ENCODE results near the gene ABCC9. TPM values are rescaled to one million over a fixed set of nuclear protein-coding genes. Genes with fewer than 3 reads are reported as not detected.
"Not testable (repeated sequence)": the region's sequence is repeated elsewhere in the genome, so short reads cannot be mapped to it uniquely, and the experiment has no call there.

ABCC9 gene
- total RNA-seq, 4 donors from 2014 or later, result 76.1 to 140 (median 118) TPM

DNA sequence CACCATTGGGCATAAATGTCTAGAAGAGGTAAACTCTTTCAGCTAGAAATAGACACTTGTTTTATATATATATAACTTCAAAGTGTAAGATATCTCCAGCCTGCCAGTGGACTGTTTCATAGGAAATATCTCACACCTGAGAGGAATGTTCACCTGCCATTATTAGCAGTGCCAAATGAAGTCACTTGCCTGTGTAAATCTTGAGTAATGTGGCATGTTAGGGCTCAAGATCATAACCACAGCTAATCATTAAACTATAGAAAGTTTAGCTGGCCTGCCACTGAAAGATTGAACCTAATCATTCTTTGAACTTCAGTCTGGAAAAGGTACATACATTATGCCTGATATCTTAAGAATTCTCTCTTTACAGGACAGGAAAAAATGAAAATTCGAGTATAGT lies 141.2 kb downstream of the ABCC9 start:
- DNase-seq, result no peak
- no peak for TF ChIP-seq POLR2A (IDR thresholded peaks at IDR 0.05)
- TF ChIP-seq, protein P1, sequence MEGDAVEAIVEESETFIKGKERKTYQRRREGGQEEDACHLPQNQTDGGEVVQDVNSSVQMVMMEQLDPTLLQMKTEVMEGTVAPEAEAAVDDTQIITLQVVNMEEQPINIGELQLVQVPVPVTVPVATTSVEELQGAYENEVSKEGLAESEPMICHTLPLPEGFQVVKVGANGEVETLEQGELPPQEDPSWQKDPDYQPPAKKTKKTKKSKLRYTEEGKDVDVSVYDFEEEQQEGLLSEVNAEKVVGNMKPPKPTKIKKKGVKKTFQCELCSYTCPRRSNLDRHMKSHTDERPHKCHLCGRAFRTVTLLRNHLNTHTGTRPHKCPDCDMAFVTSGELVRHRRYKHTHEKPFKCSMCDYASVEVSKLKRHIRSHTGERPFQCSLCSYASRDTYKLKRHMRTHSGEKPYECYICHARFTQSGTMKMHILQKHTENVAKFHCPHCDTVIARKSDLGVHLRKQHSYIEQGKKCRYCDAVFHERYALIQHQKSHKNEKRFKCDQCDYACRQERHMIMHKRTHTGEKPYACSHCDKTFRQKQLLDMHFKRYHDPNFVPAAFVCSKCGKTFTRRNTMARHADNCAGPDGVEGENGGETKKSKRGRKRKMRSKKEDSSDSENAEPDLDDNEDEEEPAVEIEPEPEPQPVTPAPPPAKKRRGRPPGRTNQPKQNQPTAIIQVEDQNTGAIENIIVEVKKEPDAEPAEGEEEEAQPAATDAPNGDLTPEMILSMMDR (IDR thresholded peaks at IDR 0.05 in 4 of 5, conservative IDR thresholded peaks at IDR 0.05 in 1 of 5), result no peak
- Histone ChIP-seq H3K9me3 (no peaks in the 10 kb centered on the region), H3K27ac (peak overlapping the region in 2 of 4 donors; percentile 16 to 19), H3K36me3 (peaks cover 4 to 24% of the 10 kb centered on the region in 2 donors), H3K27me3 (no peaks in the 10 kb centered on the region), H3K4me1 (no peaks in the 10 kb centered on the region), H3K4me3 (no peak overlapping the region)
- no peak for ATAC-seq
- in situ Hi-C loops (cut with MboI; ENCODE audit: low sequenced_read_pairs in 4 of 4) (no loop called here), intact Hi-C loops (cut with DNase I; ENCODE audit: low total_unique reads) (no loop called here)

DNA sequence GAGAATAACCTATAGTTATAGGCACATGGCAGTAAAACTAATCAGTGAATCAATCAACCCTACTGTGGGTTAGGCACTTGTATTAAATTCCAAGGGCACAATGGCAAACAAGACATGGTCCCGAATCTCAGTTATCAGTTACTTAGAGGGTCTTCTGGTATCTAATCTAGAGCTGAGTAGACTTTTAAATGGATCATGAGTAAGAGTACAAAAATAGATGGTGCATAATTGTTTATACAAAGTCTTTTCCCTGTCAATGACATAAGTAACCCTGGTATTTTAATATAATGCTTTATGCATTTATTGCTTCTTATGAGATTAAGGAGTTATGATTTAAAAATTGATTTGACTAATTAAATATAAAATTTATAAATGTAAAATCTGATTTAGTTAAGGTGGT lies 143.7 kb downstream of the ABCC9 start:
- TF ChIP-seq, protein P1 (IDR thresholded peaks at IDR 0.05 in 4 of 5, conservative IDR thresholded peaks at IDR 0.05 in 1 of 5), result no peak
- TF ChIP-seq POLR2A (IDR thresholded peaks at IDR 0.05), result no peak
- no peaks in the 10 kb centered on the region for H3K4me1 ChIP-seq
- peak overlapping the region in 2 of 4 donors; percentile 36 to 42 for H3K27ac ChIP-seq
- H3K36me3 ChIP-seq, result peaks cover 4 to 9% of the 10 kb centered on the region in 2 donors
- peak in 1 of 2 donors; percentile 78 for ATAC-seq
- in situ Hi-C loops (cut with MboI; ENCODE audit: low sequenced_read_pairs in 4 of 4) (no loop called here), intact Hi-C loops (cut with DNase I; ENCODE audit: low total_unique reads) (no loop called here)
- no peaks in the 10 kb centered on the region for H3K9me3 ChIP-seq
- DNase-seq, result no peak
- H3K27me3 ChIP-seq, result no peaks in the 10 kb centered on the region
- no peak overlapping the region for H3K4me3 ChIP-seq

DNA sequence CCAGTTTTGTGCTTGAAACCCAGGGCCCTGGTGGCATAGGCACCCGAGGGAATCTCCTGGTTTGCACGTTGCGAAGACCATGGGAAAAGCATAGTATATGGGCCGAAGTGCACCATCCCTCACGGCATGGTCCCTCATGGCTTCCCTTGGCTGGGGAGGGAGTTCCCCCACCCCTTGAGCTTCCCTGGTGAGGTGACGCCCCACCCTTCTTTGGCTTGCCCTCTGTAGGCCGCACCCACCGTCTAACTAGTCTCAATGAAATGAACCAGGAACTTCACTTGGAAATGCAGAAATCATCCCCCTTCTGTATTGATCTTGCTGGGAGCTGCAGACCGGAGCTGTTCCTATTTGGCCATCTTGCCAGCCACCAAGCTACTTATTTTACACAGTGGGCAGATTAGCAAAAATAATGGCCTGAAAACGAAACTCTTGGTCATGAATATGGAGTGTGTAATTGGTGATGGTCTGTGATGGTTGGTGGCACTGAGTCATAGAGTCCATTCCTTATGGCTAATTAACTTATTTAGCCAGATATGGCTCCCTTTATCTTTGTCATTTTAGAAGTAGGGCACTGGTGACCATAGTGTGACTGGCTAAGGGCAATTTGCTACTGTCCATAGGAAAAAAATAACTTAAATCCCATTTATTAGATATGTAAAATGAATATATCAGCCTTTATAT lies 145.4 kb downstream of the ABCC9 start:
- no peak overlapping the region for H3K27ac ChIP-seq
- ATAC-seq, result peak in 1 of 2 donors; percentile 21
- H3K4me1 ChIP-seq, result no peaks in the 10 kb centered on the region
- TF ChIP-seq POLR2A (IDR thresholded peaks at IDR 0.05), result no peak
- TF ChIP-seq, protein P1 (IDR thresholded peaks at IDR 0.05 in 4 of 5, conservative IDR thresholded peaks at IDR 0.05 in 1 of 5), result no peak
- intact Hi-C loops (cut with DNase I; ENCODE audit: low total_unique reads), result no loop called here
- H3K4me3 ChIP-seq, result no peak overlapping the region
- in situ Hi-C loops (cut with MboI; ENCODE audit: low sequenced_read_pairs in 4 of 4), result no loop called here
- no peaks in the 10 kb centered on the region for H3K27me3 ChIP-seq
- peaks cover 3% of the 10 kb centered on the region in 2 donors for H3K36me3 ChIP-seq
- H3K9me3 ChIP-seq, result no peaks in the 10 kb centered on the region
- DNase-seq, result no peak

DNA sequence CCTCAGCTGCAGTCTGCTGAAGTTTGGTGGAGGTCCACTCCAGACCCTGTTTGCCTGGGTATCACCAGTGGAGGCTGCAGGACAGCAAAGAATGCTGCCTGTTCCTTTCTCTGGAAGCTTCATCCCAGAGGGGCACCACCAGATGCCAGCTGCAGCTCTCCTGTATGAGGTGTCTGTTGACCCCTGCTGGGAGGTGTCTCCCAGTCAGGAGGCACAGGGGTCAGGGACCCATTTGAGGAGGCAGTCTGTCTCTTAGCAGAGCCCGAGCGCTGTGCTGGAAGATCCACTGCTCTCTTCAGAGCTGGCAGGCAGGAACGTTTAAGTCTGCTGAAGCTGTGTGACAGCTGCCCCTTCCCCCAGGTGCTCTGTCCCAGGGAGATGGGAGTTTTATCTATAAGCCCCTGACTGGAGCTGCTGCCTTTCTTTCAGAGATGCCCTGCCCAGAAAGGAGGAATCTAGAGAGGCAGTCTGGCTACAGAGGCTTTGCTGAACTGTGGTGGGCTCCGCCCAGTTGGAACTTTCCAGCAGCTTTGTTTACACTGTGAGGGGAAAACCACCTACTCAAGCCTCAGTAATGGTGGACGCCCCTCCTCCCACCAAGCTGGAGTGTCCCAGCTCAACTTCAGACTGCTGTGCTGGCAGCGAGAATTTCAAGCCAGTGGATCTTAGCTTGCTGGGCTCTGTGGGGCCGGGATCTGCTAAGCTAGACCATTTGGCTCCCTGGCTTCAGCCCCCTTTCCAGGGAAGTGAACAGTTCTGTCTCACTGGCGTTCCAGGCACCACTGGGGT lies 146.2 kb downstream of the ABCC9 start:
- H3K36me3 ChIP-seq; H3K9me3 ChIP-seq; H3K4me3 ChIP-seq; DNase-seq; ATAC-seq; in situ Hi-C loops (cut with MboI; ENCODE audit: low sequenced_read_pairs in 4 of 4); H3K4me1 ChIP-seq; H3K27me3 ChIP-seq; intact Hi-C loops (cut with DNase I; ENCODE audit: low total_unique reads); H3K27ac ChIP-seq: not testable (repeated sequence)

DNA sequence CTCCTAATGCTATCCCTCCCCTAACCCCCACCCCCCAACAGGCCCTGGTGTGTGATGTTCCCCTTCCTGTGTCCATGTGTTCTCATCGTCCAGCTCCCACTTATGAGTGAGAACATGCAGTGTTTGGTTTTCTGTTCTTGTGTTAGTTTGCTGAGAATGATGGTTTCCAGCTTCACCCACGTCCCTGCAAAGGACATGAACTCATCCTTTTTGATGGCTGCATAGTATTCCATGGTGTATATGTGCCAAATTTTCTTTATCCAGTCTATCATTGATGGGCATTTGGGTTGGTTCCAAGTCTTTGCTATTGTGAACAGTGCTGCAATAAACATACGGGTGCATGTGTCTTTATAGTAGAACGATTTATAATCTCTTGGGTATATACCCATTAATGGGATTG lies 151.5 kb downstream of the ABCC9 start:
- ATAC-seq; H3K4me1 ChIP-seq; H3K27ac ChIP-seq; in situ Hi-C loops (cut with MboI; ENCODE audit: low sequenced_read_pairs in 4 of 4); intact Hi-C loops (cut with DNase I; ENCODE audit: low total_unique reads); H3K27me3 ChIP-seq; H3K36me3 ChIP-seq; DNase-seq; H3K4me3 ChIP-seq; H3K9me3 ChIP-seq: not testable (repeated sequence)
